ENCODE results near the gene AURKA.
A peak's percentile ranks its signal among the peaks of the same experiment; 100 is the strongest.

AURKA gene

DNA sequence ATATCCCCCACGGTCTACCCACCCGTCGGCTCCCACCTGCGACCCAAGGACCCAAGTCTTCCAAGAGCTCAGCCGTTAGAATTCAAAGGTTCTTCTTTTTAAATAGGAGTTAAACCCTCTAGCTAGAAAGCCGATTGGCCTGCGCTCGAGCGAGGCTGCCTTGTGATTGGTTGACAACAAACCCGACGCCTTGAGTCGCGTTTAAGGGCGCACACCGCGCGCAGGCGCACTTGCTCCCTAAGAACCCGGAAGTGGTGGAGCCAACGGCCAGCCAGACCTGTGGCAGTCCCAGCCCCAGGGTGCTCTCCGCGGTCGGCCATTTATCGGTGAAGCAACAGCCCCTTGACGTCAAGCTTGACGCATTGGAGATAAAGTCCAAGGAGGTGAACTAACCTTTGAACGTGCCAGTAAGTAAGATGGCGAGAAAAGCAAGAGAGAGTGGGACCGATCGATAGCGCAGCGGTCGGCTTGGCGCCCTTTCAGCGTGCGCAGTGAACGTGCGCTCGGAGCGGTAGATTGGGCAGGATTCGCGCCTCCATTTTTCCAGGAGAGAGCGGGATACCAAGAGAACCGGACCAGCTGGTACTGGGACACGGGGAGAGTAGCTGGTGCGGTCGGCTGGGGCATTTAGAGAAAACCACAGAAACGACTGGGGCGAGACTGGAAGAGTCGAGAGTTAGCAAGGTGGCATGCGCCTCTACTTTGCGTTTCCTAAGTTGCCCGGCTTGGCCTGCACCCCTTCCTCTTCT lies at the start of gene AURKA, which contains the start of gene CSTF1:
Gene AURKA (minus strand): TSS at position 84 of the 749 bp plus-strand sequence. CDS start 4,018 bp downstream, outside the sequence.
Gene CSTF1 (plus strand): TSS at position 514 of the 749 bp plus-strand sequence. CDS start 2,908 bp downstream, outside the sequence.
- H3K9me3 ChIP-seq (ENCODE audit: control insufficient read depth in 5 of 5, low read length in 5 of 5), result no peaks in the 10 kb centered on the region
- peak within 1 kb of the TSS; percentile 68 to 93 (median 91) for H3K9ac ChIP-seq (ENCODE audit: low read length in 5 of 5)
- peaks cover 7 to 28% (median 23%) of the 10 kb centered on the region in 5 donors for H3K4me1 ChIP-seq (ENCODE audit: control insufficient read depth in 5 of 5, insufficient read depth in 5 of 5, low read length in 5 of 5)
- peak within 1 kb of the TSS; percentile 81 to 100 (median 98) for H3K4me3 ChIP-seq (ENCODE audit: low read depth in 1 of 5, low read length in 5 of 5)
- peak within 1 kb of the TSS; percentile 88 for H3K27ac ChIP-seq (ENCODE audit: low read depth, low read length)
- H3K27me3 ChIP-seq (ENCODE audit: control insufficient read depth in 5 of 5, insufficient read depth in 4 of 5, low read length in 5 of 5), result no peaks in the 10 kb centered on the region
- H3K36me3 ChIP-seq (ENCODE audit: control insufficient read depth in 5 of 5, insufficient read depth in 5 of 5, low read length in 5 of 5), result peaks cover 19 to 24% (median 20%) of the 10 kb centered on the region in 5 donors

DNA sequence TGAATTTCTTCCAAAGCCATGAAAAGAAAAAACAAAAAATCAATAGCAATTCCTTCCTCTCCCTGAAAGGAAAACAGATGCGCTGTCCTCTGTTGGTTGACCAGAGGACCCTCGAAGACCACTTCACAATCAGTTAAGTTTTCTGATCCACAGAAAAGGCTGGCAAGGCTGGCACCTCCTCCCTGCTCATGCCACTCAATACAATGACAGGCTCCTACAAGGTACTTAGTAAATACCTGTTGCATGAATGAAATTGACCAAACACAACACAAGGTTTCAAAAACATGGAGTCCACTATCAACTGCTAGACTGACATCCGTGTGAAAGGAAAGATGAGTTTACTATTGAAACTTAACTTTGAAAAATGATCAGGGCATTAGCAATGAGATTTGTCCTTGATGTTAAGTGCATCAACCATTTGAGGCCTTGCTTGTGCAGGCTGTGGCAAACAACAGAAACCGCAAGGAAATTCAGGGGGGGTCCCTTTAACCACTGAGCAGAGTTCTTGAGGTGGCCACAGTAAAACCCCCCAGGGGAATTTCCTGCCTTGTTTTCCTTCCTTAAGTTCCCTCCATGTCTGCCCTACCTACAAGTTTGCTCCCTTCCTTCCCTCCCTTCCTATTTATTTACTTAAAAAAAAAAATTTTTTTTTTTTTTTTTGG lies 48.5 kb upstream of the AURKA start:
- Histone ChIP-seq H3K27ac (ENCODE audit: low read depth, low read length) (no peak overlapping the region), H3K4me3 (ENCODE audit: low read depth in 1 of 5, low read length in 5 of 5) (no peak overlapping the region), H3K27me3 (ENCODE audit: control insufficient read depth in 5 of 5, insufficient read depth in 4 of 5, low read length in 5 of 5) (peaks cover 0 to 4% (median 0%) of the 10 kb centered on the region in 5 donors), H3K9me3 (ENCODE audit: control insufficient read depth in 5 of 5, low read length in 5 of 5) (no peaks in the 10 kb centered on the region), H3K9ac (ENCODE audit: low read length in 5 of 5) (no peak overlapping the region), H3K4me1 (ENCODE audit: control insufficient read depth in 5 of 5, insufficient read depth in 5 of 5, low read length in 5 of 5) (peaks cover 0 to 13% (median 0%) of the 10 kb centered on the region in 5 donors), H3K36me3 (ENCODE audit: control insufficient read depth in 5 of 5, insufficient read depth in 5 of 5, low read length in 5 of 5) (peaks cover 0 to 2% (median 0%) of the 10 kb centered on the region in 5 donors)

DNA sequence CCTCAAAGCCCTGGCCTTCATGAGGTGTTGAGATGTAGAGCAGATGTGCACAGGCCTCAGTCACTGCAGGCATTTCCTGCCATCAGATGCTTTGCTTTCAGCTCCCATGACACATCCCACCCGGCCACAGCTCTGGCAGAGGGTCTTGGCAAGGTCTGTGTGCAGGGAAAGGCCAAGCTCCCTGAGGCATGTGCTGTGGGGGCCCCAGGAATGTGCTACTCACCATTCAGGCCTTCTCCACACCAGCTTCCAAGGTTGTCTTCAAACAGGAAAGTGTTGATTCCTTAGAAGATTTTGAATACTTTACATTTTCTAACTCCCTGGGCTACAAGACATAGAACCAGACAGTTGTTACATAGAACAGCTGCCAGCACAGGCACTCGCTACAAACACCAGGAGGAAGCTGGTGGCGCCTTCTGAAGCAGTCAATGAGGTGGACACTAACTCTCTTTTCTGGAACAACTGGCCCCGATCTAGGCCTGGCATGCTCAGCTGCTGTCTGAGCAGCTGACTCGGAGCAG lies 47.8 kb upstream of the AURKA start:
- peaks cover 0 to 2% (median 0%) of the 10 kb centered on the region in 5 donors for H3K36me3 ChIP-seq (ENCODE audit: control insufficient read depth in 5 of 5, insufficient read depth in 5 of 5, low read length in 5 of 5)
- H3K9me3 ChIP-seq (ENCODE audit: control insufficient read depth in 5 of 5, low read length in 5 of 5), result no peaks in the 10 kb centered on the region
- no peak overlapping the region for H3K27ac ChIP-seq (ENCODE audit: low read depth, low read length)
- no peak overlapping the region for H3K4me3 ChIP-seq (ENCODE audit: low read depth in 1 of 5, low read length in 5 of 5)
- H3K4me1 ChIP-seq (ENCODE audit: control insufficient read depth in 5 of 5, insufficient read depth in 5 of 5, low read length in 5 of 5), result peaks cover 0 to 13% (median 0%) of the 10 kb centered on the region in 5 donors
- peaks cover 0 to 2% (median 0%) of the 10 kb centered on the region in 5 donors for H3K27me3 ChIP-seq (ENCODE audit: control insufficient read depth in 5 of 5, insufficient read depth in 4 of 5, low read length in 5 of 5)
- peak overlapping the region in 1 of 5 donors; percentile 20 for H3K9ac ChIP-seq (ENCODE audit: low read length in 5 of 5)

DNA sequence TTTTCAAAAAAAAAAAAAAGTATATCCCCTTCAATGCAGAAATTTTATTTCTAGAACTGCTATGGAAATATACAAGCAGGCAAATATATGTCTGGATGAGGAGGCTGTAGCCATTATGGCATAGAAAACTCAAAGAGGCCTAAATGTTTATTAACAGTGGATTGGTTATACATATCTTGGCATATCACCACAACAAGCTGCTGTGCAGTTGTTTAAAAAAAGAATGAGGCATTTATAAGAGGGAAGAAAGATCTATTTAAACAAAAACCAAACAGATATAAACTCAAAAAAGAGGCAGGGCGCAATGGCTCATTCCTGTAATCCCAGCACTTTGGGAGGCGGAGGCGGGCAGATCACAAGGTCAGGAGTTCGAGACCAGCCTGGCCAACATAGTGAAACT lies 46.3 kb upstream of the AURKA start:
- H3K27me3 ChIP-seq (ENCODE audit: control insufficient read depth in 5 of 5, insufficient read depth in 4 of 5, low read length in 5 of 5), result no peaks in the 10 kb centered on the region
- H3K4me3 ChIP-seq (ENCODE audit: low read depth in 1 of 5, low read length in 5 of 5), result no peak overlapping the region
- H3K27ac ChIP-seq (ENCODE audit: low read depth, low read length), result no peak overlapping the region
- peaks cover 0 to 2% (median 0%) of the 10 kb centered on the region in 5 donors for H3K36me3 ChIP-seq (ENCODE audit: control insufficient read depth in 5 of 5, insufficient read depth in 5 of 5, low read length in 5 of 5)
- H3K4me1 ChIP-seq (ENCODE audit: control insufficient read depth in 5 of 5, insufficient read depth in 5 of 5, low read length in 5 of 5), result peaks cover 0 to 13% (median 0%) of the 10 kb centered on the region in 5 donors
- H3K9ac ChIP-seq (ENCODE audit: low read length in 5 of 5), result no peak overlapping the region
- no peaks in the 10 kb centered on the region for H3K9me3 ChIP-seq (ENCODE audit: control insufficient read depth in 5 of 5, low read length in 5 of 5)

DNA sequence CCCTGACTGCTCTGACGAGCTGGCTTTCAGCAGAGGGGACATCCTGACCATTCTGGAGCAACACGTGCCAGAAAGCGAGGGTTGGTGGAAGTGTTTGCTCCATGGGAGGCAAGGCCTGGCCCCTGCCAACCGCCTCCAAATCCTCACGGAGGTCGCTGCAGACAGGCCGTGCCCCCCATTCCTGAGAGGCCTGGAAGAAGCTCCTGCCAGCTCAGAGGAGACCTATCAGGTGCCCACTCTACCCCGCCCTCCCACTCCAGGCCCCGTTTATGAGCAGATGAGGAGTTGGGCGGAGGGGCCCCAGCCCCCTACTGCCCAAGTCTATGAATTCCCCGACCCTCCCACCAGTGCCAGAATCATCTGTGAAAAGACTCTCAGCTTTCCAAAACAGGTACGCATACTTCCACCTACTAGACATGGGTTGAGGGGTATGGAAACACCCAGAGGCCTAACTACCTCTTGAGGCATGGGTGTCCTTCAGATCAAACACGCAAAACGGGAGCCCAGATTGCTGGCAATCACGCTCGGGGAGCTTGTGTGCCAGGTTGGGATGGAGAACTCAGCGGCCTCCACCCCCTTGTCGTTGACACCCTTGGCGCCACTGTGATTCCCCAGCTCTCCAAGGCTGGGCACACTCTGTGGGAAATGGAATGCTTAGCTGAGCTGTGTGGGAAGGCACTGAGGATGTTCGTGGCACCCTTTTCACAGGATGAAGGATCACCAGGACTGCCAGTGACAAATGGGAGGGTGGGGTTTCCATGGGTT lies 45.4 kb upstream of the AURKA start:
- H3K9ac ChIP-seq (ENCODE audit: low read length in 5 of 5), result no peak overlapping the region
- peaks cover 0 to 3% (median 0%) of the 10 kb centered on the region in 5 donors for H3K27me3 ChIP-seq (ENCODE audit: control insufficient read depth in 5 of 5, insufficient read depth in 4 of 5, low read length in 5 of 5)
- H3K4me1 ChIP-seq (ENCODE audit: control insufficient read depth in 5 of 5, insufficient read depth in 5 of 5, low read length in 5 of 5), result peaks cover 0 to 9% (median 0%) of the 10 kb centered on the region in 5 donors
- H3K27ac ChIP-seq (ENCODE audit: low read depth, low read length), result no peak overlapping the region
- no peaks in the 10 kb centered on the region for H3K9me3 ChIP-seq (ENCODE audit: control insufficient read depth in 5 of 5, low read length in 5 of 5)
- no peak overlapping the region for H3K4me3 ChIP-seq (ENCODE audit: low read depth in 1 of 5, low read length in 5 of 5)
- peaks cover 0 to 2% (median 0%) of the 10 kb centered on the region in 5 donors for H3K36me3 ChIP-seq (ENCODE audit: control insufficient read depth in 5 of 5, insufficient read depth in 5 of 5, low read length in 5 of 5)

DNA sequence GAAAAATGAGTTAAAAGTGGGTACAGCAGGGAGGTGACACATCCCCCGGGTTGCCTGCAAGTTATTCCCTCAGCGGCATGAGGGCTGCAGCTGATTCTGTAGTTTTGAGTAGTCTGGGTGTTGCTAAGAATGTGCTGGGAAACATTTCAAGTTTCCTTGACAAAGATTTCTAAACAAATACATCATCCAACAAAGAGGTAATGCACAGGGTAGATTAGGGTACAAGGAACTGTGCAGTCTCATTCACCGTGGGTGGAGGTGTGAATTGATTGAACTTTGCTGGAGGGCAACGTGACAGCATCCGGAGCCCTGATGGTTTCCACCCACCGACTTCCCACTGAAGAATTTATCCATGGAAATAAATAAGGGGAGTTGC lies 41.9 kb upstream of the AURKA start:
- Histone ChIP-seq H3K9me3 (ENCODE audit: control insufficient read depth in 5 of 5, low read length in 5 of 5) (no peaks in the 10 kb centered on the region), H3K4me3 (ENCODE audit: low read depth in 1 of 5, low read length in 5 of 5) (no peak overlapping the region), H3K27ac (ENCODE audit: low read depth, low read length) (no peak overlapping the region), H3K4me1 (ENCODE audit: control insufficient read depth in 5 of 5, insufficient read depth in 5 of 5, low read length in 5 of 5) (peaks cover 0 to 11% (median 9%) of the 10 kb centered on the region in 5 donors), H3K9ac (ENCODE audit: low read length in 5 of 5) (no peak overlapping the region), H3K36me3 (ENCODE audit: control insufficient read depth in 5 of 5, insufficient read depth in 5 of 5, low read length in 5 of 5) (peaks cover 0 to 2% (median 0%) of the 10 kb centered on the region in 5 donors), H3K27me3 (ENCODE audit: control insufficient read depth in 5 of 5, insufficient read depth in 4 of 5, low read length in 5 of 5) (peaks cover 0 to 3% (median 0%) of the 10 kb centered on the region in 5 donors)

DNA sequence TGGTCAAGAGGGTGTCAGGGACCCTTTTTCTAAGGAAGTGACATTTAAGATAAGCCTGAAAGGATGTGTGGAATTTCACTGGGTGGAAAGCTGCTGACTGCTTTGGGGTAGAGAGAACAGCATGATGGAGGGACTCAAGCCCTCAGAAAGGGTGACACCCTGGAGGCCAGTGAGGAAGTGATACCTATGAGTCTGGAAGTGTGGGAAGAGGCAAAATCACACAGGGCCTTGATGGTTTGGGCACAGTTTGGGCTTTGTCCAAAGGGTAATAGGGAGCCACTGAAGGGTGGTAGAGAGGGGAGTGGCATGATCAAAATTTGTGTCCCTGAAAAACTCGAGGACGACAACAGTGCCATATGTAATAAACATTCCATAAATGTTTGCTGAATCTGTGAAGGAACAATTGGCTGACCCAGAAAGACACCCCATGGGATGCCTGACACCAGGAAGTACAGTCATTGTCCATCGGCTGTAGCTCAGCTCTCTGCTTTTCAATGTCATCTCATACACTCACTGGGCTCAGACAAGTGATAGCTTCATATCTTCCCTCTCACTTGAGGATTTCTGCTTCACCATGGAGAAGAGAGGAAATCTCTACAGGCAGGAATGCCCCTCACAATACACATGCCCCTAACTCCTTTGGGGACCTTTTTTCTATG lies 41.3 kb upstream of the AURKA start:
- peaks cover 0 to 16% (median 9%) of the 10 kb centered on the region in 5 donors for H3K4me1 ChIP-seq (ENCODE audit: control insufficient read depth in 5 of 5, insufficient read depth in 5 of 5, low read length in 5 of 5)
- H3K9ac ChIP-seq (ENCODE audit: low read length in 5 of 5), result no peak overlapping the region
- H3K36me3 ChIP-seq (ENCODE audit: control insufficient read depth in 5 of 5, insufficient read depth in 5 of 5, low read length in 5 of 5), result peaks cover 0 to 2% (median 0%) of the 10 kb centered on the region in 5 donors
- H3K9me3 ChIP-seq (ENCODE audit: control insufficient read depth in 5 of 5, low read length in 5 of 5), result no peaks in the 10 kb centered on the region
- H3K4me3 ChIP-seq (ENCODE audit: low read depth in 1 of 5, low read length in 5 of 5), result no peak overlapping the region
- no peak overlapping the region for H3K27ac ChIP-seq (ENCODE audit: low read depth, low read length)
- peaks cover 0 to 3% (median 0%) of the 10 kb centered on the region in 5 donors for H3K27me3 ChIP-seq (ENCODE audit: control insufficient read depth in 5 of 5, insufficient read depth in 4 of 5, low read length in 5 of 5)

DNA sequence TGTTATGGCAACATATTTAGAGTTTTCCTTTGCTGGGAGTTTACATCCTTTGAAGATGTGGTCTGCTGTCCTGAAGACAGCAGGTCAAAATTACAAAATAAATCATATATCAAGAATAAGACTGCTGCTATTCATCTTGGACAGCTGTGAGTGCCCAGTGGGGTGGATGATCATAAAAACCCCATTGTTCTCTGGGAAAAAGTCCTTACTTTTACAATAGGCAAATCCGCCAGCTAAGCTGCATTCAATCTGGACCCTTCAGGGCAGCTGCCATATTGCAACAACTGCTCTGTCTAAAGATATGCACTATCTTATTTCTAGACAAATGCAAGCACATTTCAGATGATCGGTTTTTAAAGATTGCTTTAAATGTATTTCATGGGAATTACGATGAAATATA lies 39.5 kb upstream of the AURKA start:
- Histone ChIP-seq H3K4me1 (ENCODE audit: control insufficient read depth in 5 of 5, insufficient read depth in 5 of 5, low read length in 5 of 5) (peaks cover 0 to 18% (median 9%) of the 10 kb centered on the region in 5 donors), H3K9ac (ENCODE audit: low read length in 5 of 5) (no peak overlapping the region), H3K4me3 (ENCODE audit: low read depth in 1 of 5, low read length in 5 of 5) (no peak overlapping the region), H3K27me3 (ENCODE audit: control insufficient read depth in 5 of 5, insufficient read depth in 4 of 5, low read length in 5 of 5) (peaks cover 0 to 3% (median 0%) of the 10 kb centered on the region in 5 donors), H3K9me3 (ENCODE audit: control insufficient read depth in 5 of 5, low read length in 5 of 5) (no peaks in the 10 kb centered on the region), H3K27ac (ENCODE audit: low read depth, low read length) (no peak overlapping the region), H3K36me3 (ENCODE audit: control insufficient read depth in 5 of 5, insufficient read depth in 5 of 5, low read length in 5 of 5) (no peaks in the 10 kb centered on the region)

DNA sequence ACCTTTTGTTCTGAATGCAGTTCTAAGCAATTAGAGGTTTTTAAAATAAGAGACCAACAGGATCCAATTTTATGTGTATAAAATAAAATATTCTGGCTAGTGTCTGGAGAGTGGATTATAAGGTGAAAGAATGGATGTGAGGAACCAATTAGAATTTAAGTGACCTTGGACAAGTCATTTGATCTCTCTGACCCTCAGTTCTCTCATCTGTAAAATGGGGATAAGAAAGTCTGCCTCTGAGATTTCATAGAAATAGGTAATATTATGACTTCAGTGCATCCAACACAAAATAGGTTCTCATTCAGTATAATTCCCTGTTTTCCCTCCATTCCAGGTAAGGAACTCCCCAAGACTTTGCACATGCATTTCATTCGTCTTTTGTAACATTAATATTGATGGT lies 38.9 kb upstream of the AURKA start:
- Histone ChIP-seq H3K9ac (ENCODE audit: low read length in 5 of 5) (no peak overlapping the region), H3K9me3 (ENCODE audit: control insufficient read depth in 5 of 5, low read length in 5 of 5) (no peaks in the 10 kb centered on the region), H3K27me3 (ENCODE audit: control insufficient read depth in 5 of 5, insufficient read depth in 4 of 5, low read length in 5 of 5) (peaks cover 0 to 3% (median 0%) of the 10 kb centered on the region in 5 donors), H3K36me3 (ENCODE audit: control insufficient read depth in 5 of 5, insufficient read depth in 5 of 5, low read length in 5 of 5) (no peaks in the 10 kb centered on the region), H3K4me3 (ENCODE audit: low read depth in 1 of 5, low read length in 5 of 5) (no peak overlapping the region), H3K4me1 (ENCODE audit: control insufficient read depth in 5 of 5, insufficient read depth in 5 of 5, low read length in 5 of 5) (peaks cover 0 to 18% (median 9%) of the 10 kb centered on the region in 5 donors), H3K27ac (ENCODE audit: low read depth, low read length) (no peak overlapping the region)
